Measurements from ENCODE around the gene RUVBL1.
"Not testable (repeated sequence)": the region's sequence is repeated elsewhere in the genome, so short reads cannot be mapped to it uniquely, and the experiment has no call there.

Gene RUVBL1

DNA sequence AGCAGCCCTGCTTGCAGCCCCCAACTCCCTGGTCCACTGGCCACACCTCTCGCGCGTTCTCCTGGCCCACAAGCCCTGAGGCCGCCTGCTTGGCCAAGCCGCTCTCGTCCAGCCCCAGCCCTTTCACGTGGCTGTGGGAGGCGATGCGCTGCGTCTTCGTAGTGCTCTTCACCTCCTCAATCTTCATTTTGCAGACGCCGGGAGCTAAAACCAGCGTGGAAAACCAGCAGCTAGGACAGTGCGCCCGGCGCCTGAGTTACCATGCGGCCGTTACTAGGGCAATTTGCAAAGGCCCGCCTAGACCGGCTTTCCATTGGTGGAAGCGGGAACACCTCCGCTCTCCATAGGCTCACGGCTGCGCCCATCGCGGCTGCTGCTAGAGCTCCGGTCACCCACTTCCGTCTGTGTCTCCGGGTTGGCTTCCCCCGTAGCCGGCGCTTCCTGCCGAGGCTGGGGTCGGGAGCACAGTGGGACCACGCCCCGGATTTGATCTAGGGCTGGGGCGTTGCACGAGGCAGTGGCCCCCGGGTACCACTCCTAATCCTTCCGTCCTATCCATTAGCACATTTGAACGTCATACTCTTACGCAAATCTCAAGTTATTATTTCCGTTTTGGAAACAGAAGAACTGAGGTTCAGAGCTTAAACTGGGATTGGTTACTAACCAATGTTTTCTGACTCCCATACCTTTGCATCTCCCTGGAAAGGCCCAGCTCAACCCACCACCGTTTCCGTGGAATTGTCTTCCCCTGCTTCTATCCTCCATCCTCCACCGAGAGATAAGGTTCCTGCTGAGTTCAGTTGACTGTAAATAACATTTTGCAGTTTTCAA, at the start of gene RUVBL1:
RUVBL1 (minus strand) TSS at position 275 of the 831 bp plus-strand sequence; CDS start at position 187, 88 bp downstream.
- DNase-seq (ENCODE audit: low read depth, low spot score): peak; percentile 92

DNA sequence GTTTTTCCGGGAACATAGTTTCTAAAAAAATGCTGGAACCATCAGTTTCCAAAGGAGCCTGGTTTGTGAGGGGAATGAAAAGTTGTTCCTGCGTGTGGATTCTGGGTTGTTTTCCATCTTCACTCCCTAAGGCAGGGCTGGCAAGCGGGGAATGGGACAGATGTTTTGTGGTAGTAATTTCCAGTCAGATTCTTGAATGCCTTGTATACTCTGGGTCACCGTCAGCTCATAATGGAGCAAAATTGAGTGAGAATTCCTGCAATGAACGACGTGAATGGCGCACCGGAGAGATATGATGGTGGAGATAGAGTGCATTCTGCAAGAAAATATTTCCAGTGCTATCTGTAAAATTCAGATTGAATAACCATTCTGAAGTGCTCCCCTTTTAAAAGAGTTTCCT, 49.6 kb upstream of the RUVBL1 start:
- no peak for DNase-seq (ENCODE audit: low read depth, low spot score)

DNA sequence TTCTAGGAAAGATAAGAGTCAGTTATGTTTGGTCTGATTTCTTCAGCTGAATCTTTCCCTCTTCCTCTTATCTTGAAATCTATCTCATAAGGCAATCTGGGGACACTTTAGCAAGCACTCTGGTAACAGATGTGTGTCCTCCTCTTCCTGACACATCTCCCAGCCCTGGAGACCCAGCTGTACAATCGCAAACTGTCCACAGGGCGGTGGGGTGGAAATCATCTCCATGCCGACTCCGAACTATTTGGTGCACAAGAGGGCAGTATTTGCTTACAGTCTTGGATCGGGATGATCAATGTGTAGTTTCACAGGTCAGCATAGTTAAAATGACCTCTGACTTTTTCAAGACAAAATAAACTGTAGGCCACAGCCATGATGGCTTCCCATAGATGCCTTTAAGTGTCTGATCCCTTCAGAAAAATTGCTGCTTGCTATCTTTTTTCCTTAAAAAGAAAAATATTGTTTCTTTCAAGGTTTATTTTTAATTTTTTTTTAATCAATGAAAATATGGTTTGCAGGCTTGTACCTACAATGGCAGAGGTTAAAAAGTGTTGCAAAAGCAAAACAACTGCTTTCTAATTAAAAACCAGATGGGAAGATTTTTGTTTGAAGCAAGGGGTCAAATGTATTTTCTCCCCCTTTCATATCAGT, 47.4 kb upstream of the RUVBL1 start:
- no peak for DNase-seq (ENCODE audit: low read depth, low spot score)

- no peak for DNase-seq (ENCODE audit: low read depth, low spot score)
These were observed 45.2 kb upstream of the RUVBL1 start for GRCh38 chr3:128168836-128169235.

- DNase-seq (ENCODE audit: low read depth, low spot score): no peak
These were observed 44.5 kb upstream of the RUVBL1 start for GRCh38 chr3:128167973-128168674.

GRCh38 chr3:128167646-128167972, 44.0 kb upstream of the RUVBL1 start:
- no peak for DNase-seq (ENCODE audit: low read depth, low spot score)

- no peak for DNase-seq (ENCODE audit: low read depth, low spot score)
These were observed 43.4 kb upstream of the RUVBL1 start for GRCh38 chr3:128166971-128167453.

DNA sequence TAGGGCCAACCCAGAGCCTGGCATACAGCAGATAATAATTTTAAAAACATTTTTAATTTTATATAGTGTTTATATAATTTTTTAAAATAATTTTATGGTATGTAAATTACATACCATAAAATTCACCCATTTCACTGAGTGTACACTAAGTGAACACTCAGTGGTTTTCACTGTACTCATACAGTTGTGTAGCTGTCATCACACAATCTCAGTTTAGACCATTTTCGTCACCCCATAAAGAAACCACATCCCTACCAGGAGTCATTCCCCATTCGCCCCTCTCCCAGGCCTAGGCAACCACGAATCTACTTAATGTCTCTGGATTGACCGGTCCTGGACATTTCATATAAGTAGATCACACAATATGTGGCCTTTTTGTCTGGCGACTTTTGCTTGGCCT, 39.8 kb upstream of the RUVBL1 start:
- DNase-seq (ENCODE audit: low read depth, low spot score): no peak

- DNase-seq (ENCODE audit: low read depth, low spot score): no peak
These were observed 37.0 kb upstream of the RUVBL1 start for GRCh38 chr3:128160661-128161060.

- no peak for DNase-seq (ENCODE audit: low read depth, low spot score)
These were observed 32.2 kb upstream of the RUVBL1 start for GRCh38 chr3:128155616-128156360.

DNA sequence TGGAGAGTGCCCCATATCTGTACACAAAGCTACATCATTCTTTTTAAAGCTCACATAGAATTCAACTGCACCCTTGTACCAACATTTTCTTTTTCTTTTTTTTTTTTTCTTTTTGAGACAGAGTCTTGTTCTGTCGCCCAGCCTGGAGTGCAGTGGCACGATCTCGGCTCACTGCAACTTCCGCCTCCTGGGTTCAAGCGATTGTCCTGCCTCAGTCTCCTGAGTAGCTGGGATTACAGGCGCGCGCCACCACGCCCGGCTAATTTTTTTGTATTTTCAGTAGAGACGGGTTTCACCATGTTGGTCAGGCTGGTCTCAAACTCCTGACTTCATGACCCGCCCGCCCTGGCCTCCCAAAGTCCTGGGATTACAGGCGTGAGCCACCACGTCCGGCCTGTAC, 30.7 kb upstream of the RUVBL1 start:
- DNase-seq (ENCODE audit: low read depth, low spot score): not testable (repeated sequence)

DNA sequence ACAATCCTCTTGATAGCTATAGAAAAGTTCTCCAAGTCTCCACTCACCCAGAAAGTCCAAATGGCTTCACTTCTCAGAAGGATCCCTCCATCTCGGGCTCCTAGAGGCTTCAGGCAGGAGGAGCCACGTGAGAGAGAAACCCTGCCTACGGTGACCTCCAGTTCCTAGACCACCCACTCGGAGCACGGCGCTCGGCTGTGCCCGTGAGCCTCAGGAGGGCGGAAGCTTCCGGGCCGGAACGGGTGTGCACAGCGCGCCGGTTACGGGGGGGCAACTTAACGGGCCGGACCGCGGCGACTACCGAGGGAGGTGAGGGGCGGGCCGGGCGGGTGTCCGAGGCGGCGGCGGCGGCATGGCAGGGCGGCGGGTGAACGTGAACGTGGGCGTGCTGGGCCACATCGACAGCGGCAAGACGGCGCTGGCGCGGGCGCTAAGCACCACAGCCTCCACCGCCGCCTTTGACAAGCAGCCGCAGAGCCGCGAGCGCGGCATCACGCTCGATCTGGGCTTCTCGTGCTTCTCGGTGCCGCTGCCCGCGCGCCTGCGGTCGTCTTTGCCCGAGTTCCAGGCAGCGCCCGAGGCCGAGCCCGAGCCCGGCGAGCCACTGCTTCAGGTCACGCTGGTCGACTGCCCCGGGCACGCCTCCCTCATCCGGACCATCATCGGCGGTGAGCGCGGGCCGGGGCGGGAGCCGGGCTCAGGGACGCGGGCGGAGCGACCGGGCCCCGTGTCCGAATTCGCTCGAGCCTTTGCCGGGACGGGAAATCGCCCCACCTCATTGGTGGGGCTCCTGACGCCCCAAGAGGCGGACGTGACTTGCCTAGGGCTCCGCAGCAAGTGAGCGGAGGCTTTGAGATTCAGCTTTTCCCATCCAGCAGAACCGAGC, 29.8 kb upstream of the RUVBL1 start, which contains the start of gene EEFSEC:
EEFSEC (plus strand) TSS at position 326 of the 886 bp plus-strand sequence; CDS start at position 353, 27 bp downstream.
- no peak for DNase-seq (ENCODE audit: low read depth, low spot score)

DNA sequence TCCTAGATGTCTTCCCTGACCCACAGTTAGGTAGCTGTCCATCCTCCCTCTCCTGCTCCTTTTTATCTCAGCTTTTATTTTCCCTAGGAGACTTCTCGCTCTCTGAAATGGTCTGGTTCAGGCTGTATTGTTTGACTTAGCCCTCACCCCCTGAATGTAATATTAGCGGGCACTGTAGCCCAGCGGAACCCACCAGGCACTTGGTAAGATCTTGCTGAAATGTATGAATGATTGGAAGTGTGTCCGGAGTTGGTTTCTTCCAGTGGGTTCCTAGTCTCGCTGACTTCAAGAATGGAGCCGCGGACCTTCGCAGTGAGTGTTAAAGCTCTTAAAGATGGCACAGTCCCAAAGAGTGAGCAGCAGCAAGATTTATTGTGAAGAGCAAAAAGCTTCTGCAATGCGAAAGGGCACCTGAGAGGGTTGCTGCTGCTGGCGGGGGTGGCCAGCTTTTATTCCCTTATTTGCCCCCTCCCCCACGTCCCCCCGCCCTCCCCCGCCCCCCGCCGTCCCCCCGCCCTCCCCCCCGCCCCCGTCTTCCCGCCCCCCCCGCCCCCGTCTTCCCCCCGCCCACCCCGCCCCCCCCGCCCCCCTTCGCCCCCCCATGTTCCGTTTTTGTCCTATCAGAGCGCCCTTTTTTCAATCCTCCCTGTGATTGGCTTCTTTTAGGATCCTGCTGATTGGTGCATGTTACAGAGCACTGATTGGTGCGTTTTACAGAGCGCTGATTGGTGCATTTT, 29.0 kb upstream of the RUVBL1 start:
- DNase-seq (ENCODE audit: low read depth, low spot score): peak; percentile 59

GRCh38 chr3:128151758-128152274, 28.2 kb upstream of the RUVBL1 start:
- DNase-seq (ENCODE audit: low read depth, low spot score): no peak

DNA sequence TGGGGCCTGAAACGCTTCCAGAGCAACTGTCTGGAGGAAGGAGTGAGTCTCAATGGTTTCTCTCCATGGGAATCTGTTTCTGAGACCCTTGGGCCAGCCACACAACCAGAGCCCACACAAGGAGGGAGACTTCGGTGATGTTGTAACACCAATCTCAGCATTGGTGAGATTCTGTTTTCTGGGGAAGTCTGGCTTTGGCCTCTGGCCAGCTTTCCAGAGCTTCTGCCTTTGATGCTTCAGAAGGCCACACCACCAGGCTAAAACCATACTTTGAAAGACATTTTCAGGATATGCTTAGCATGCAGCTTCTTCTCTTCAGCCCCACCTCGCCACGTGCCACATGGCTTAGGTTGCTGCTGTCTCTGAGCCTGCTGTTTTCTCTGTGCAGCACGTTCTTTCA, 26.0 kb upstream of the RUVBL1 start:
- DNase-seq (ENCODE audit: low read depth, low spot score): no peak

DNA sequence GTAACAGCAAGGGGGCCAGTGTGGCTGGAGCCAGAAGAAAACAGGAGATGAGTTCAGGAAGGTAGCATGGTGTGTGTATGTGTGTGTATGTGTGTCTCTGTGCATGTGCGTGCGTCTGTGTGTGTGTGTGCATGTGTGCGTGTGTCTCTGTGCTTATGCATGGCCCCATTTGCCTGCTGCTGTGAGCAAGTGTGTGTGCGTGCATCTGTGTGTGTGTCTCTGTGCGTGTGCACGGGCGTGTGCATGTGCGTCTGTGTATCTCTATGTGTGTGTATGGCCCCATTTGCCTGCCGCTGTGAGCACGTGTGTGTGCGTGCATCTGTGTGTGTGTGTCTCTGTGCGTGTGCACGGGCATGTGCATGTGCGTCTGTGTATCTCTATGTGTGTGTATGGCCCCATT, 22.6 kb upstream of the RUVBL1 start:
- DNase-seq (ENCODE audit: low read depth, low spot score): no peak

- no peak for DNase-seq (ENCODE audit: low read depth, low spot score)
These were observed 21.7 kb upstream of the RUVBL1 start for GRCh38 chr3:128145279-128145678.

- DNase-seq (ENCODE audit: low read depth, low spot score): no peak
These were observed 21.0 kb upstream of the RUVBL1 start for GRCh38 chr3:128144512-128145187.

GRCh38 chr3:128143496-128143895, 19.9 kb upstream of the RUVBL1 start:
- DNase-seq (ENCODE audit: low read depth, low spot score): no peak

Measured in iPS DF 19.7 (cell line).